ENCODE measurements around the gene UGCG. TPM values are rescaled to one million over a fixed set of nuclear protein-coding genes. Genes with fewer than 3 reads are reported as not detected.
A peak's percentile ranks its signal among the peaks of the same experiment; 100 is the strongest.

Gene UGCG
- total RNA-seq, 1 donor from 2014 or later = 22.6 TPM

GRCh38 chr9:111966124-111966723 is 69.6 kb downstream of the UGCG start:
- DNase-seq (ENCODE audit: low spot score) = no peak
- Mint-ChIP-seq H3K4me3 (no peak overlapping the region), H3K27me3 (ENCODE audit: insufficient read depth) (peaks cover 12% of the 10 kb centered on the region), H3K4me1 (ENCODE audit: low read depth) (peaks cover 7% of the 10 kb centered on the region), H3K9me3 (no peaks in the 10 kb centered on the region), H3K27ac (peak overlapping the region; percentile 33), H3K36me3 (ENCODE audit: low read depth) (no peaks in the 10 kb centered on the region)
- intact Hi-C loops (cut with micrococcal nuclease) = no loop called here

GRCh38 chr9:111966861-111967291 is 70.3 kb downstream of the UGCG start:
- peaks cover 12% of the 10 kb centered on the region for H3K27me3 Mint-ChIP-seq (ENCODE audit: insufficient read depth)
- H3K4me3 Mint-ChIP-seq = no peak overlapping the region
- H3K9me3 Mint-ChIP-seq = no peaks in the 10 kb centered on the region
- H3K4me1 Mint-ChIP-seq (ENCODE audit: low read depth) = peaks cover 7% of the 10 kb centered on the region
- DNase-seq (ENCODE audit: low spot score) = no peak
- intact Hi-C loops (cut with micrococcal nuclease) = no loop called here
- H3K36me3 Mint-ChIP-seq (ENCODE audit: low read depth) = no peaks in the 10 kb centered on the region
- H3K27ac Mint-ChIP-seq = no peak overlapping the region

- no peaks in the 10 kb centered on the region for H3K9me3 Mint-ChIP-seq
- no peaks in the 10 kb centered on the region for H3K36me3 Mint-ChIP-seq (ENCODE audit: low read depth)
- peaks cover 7% of the 10 kb centered on the region for H3K4me1 Mint-ChIP-seq (ENCODE audit: low read depth)
- peaks cover 12% of the 10 kb centered on the region for H3K27me3 Mint-ChIP-seq (ENCODE audit: insufficient read depth)
- H3K27ac Mint-ChIP-seq = no peak overlapping the region
- DNase-seq (ENCODE audit: low spot score) = no peak
- no peak overlapping the region for H3K4me3 Mint-ChIP-seq
- intact Hi-C loops (cut with micrococcal nuclease) = no loop called here
Measured at GRCh38 chr9:111967621-111968020, 71.0 kb downstream of the UGCG start.

GRCh38 chr9:111969061-111969460 is 72.4 kb downstream of the UGCG start:
- intact Hi-C loops (cut with micrococcal nuclease) = no loop called here
- H3K9me3 Mint-ChIP-seq = no peaks in the 10 kb centered on the region
- H3K27me3 Mint-ChIP-seq (ENCODE audit: insufficient read depth) = peaks cover 11% of the 10 kb centered on the region
- no peak for DNase-seq (ENCODE audit: low spot score)
- peaks cover 7% of the 10 kb centered on the region for H3K4me1 Mint-ChIP-seq (ENCODE audit: low read depth)
- H3K36me3 Mint-ChIP-seq (ENCODE audit: low read depth) = no peaks in the 10 kb centered on the region
- H3K27ac Mint-ChIP-seq = no peak overlapping the region
- H3K4me3 Mint-ChIP-seq = no peak overlapping the region

- Mint-ChIP-seq H3K36me3 (ENCODE audit: low read depth) (no peaks in the 10 kb centered on the region), H3K27ac (no peak overlapping the region), H3K9me3 (no peaks in the 10 kb centered on the region), H3K4me3 (no peak overlapping the region), H3K4me1 (ENCODE audit: low read depth) (peaks cover 7% of the 10 kb centered on the region), H3K27me3 (ENCODE audit: insufficient read depth) (peaks cover 11% of the 10 kb centered on the region)
- intact Hi-C loops (cut with micrococcal nuclease) = no loop called here
- no peak for DNase-seq (ENCODE audit: low spot score)
Measured at GRCh38 chr9:111969622-111970021, 73.0 kb downstream of the UGCG start.

- Mint-ChIP-seq H3K4me3 (no peak overlapping the region), H3K27me3 (ENCODE audit: insufficient read depth) (peaks cover 7% of the 10 kb centered on the region), H3K27ac (no peak overlapping the region), H3K9me3 (no peaks in the 10 kb centered on the region), H3K4me1 (ENCODE audit: low read depth) (no peaks in the 10 kb centered on the region), H3K36me3 (ENCODE audit: low read depth) (no peaks in the 10 kb centered on the region)
- no peak for DNase-seq (ENCODE audit: low spot score)
- intact Hi-C loops (cut with micrococcal nuclease) = no loop called here
Measured at GRCh38 chr9:111970827-111971226, 74.2 kb downstream of the UGCG start.

- H3K36me3 Mint-ChIP-seq (ENCODE audit: low read depth) = no peaks in the 10 kb centered on the region
- intact Hi-C loops (cut with micrococcal nuclease) = no loop called here
- peaks cover 6% of the 10 kb centered on the region for H3K27me3 Mint-ChIP-seq (ENCODE audit: insufficient read depth)
- H3K4me1 Mint-ChIP-seq (ENCODE audit: low read depth) = no peaks in the 10 kb centered on the region
- no peaks in the 10 kb centered on the region for H3K9me3 Mint-ChIP-seq
- no peak for DNase-seq (ENCODE audit: low spot score)
- H3K27ac Mint-ChIP-seq = no peak overlapping the region
- no peak overlapping the region for H3K4me3 Mint-ChIP-seq
Measured at GRCh38 chr9:111974092-111974681, 77.6 kb downstream of the UGCG start.

GRCh38 chr9:111975709-111976108 is 79.1 kb downstream of the UGCG start:
- peaks cover 16% of the 10 kb centered on the region for H3K27me3 Mint-ChIP-seq (ENCODE audit: insufficient read depth)
- H3K36me3 Mint-ChIP-seq (ENCODE audit: low read depth) = no peaks in the 10 kb centered on the region
- H3K4me3 Mint-ChIP-seq = no peak overlapping the region
- no peak for DNase-seq (ENCODE audit: low spot score)
- intact Hi-C loops (cut with micrococcal nuclease) = loop anchor here (1.0 kb wide), 1 partner anchor 215 kb away; no protein-coding TSS in a partner anchor
- H3K4me1 Mint-ChIP-seq (ENCODE audit: low read depth) = no peaks in the 10 kb centered on the region
- H3K27ac Mint-ChIP-seq = no peak overlapping the region
- no peaks in the 10 kb centered on the region for H3K9me3 Mint-ChIP-seq

- no peak overlapping the region for H3K4me3 Mint-ChIP-seq
- H3K9me3 Mint-ChIP-seq = no peaks in the 10 kb centered on the region
- peaks cover 8% of the 10 kb centered on the region for H3K4me1 Mint-ChIP-seq (ENCODE audit: low read depth)
- no peak for DNase-seq (ENCODE audit: low spot score)
- peaks cover 21% of the 10 kb centered on the region for H3K27me3 Mint-ChIP-seq (ENCODE audit: insufficient read depth)
- H3K27ac Mint-ChIP-seq = no peak overlapping the region
- intact Hi-C loops (cut with micrococcal nuclease) = no loop called here
- H3K36me3 Mint-ChIP-seq (ENCODE audit: low read depth) = no peaks in the 10 kb centered on the region
Measured at GRCh38 chr9:111978616-111979015, 82.0 kb downstream of the UGCG start.

- no peaks in the 10 kb centered on the region for H3K36me3 Mint-ChIP-seq (ENCODE audit: low read depth)
- intact Hi-C loops (cut with micrococcal nuclease) = no loop called here
- DNase-seq (ENCODE audit: low spot score) = no peak
- H3K27ac Mint-ChIP-seq = no peak overlapping the region
- no peaks in the 10 kb centered on the region for H3K9me3 Mint-ChIP-seq
- H3K4me1 Mint-ChIP-seq (ENCODE audit: low read depth) = peaks cover 8% of the 10 kb centered on the region
- H3K27me3 Mint-ChIP-seq (ENCODE audit: insufficient read depth) = peaks cover 21% of the 10 kb centered on the region
- no peak overlapping the region for H3K4me3 Mint-ChIP-seq
Measured at GRCh38 chr9:111979561-111979960, 82.9 kb downstream of the UGCG start.

- no peaks in the 10 kb centered on the region for H3K9me3 Mint-ChIP-seq
- DNase-seq (ENCODE audit: low spot score) = no peak
- H3K36me3 Mint-ChIP-seq (ENCODE audit: low read depth) = no peaks in the 10 kb centered on the region
- peaks cover 21% of the 10 kb centered on the region for H3K27me3 Mint-ChIP-seq (ENCODE audit: insufficient read depth)
- no peak overlapping the region for H3K27ac Mint-ChIP-seq
- intact Hi-C loops (cut with micrococcal nuclease) = no loop called here
- peaks cover 13% of the 10 kb centered on the region for H3K4me1 Mint-ChIP-seq (ENCODE audit: low read depth)
- no peak overlapping the region for H3K4me3 Mint-ChIP-seq
Measured at GRCh38 chr9:111980398-111980797, 83.8 kb downstream of the UGCG start.

- peaks cover 15% of the 10 kb centered on the region for H3K27me3 Mint-ChIP-seq (ENCODE audit: insufficient read depth)
- intact Hi-C loops (cut with micrococcal nuclease) = no loop called here
- H3K4me3 Mint-ChIP-seq = no peak overlapping the region
- no peaks in the 10 kb centered on the region for H3K36me3 Mint-ChIP-seq (ENCODE audit: low read depth)
- no peaks in the 10 kb centered on the region for H3K9me3 Mint-ChIP-seq
- H3K4me1 Mint-ChIP-seq (ENCODE audit: low read depth) = peaks cover 20% of the 10 kb centered on the region
- DNase-seq (ENCODE audit: low spot score) = no peak
- H3K27ac Mint-ChIP-seq = no peak overlapping the region
Measured at GRCh38 chr9:111983484-111983908, 86.9 kb downstream of the UGCG start.

- Mint-ChIP-seq H3K9me3 (no peaks in the 10 kb centered on the region), H3K27ac (no peak overlapping the region), H3K27me3 (ENCODE audit: insufficient read depth) (peaks cover 15% of the 10 kb centered on the region), H3K36me3 (ENCODE audit: low read depth) (no peaks in the 10 kb centered on the region), H3K4me3 (no peak overlapping the region), H3K4me1 (ENCODE audit: low read depth) (peaks cover 20% of the 10 kb centered on the region)
- intact Hi-C loops (cut with micrococcal nuclease) = no loop called here
- no peak for DNase-seq (ENCODE audit: low spot score)
Measured at GRCh38 chr9:111984086-111984802, 87.6 kb downstream of the UGCG start.
